ENCODE data around the gene ALK.
"Not testable (repeated sequence)": the region's sequence is repeated elsewhere in the genome, so short reads cannot be mapped to it uniquely, and the experiment has no call there.

The ALK gene

GRCh38 chr2:29839306-29839705 is 82.1 kb downstream of the ALK start:
- no peak for DNase-seq (ENCODE audit: low read depth)

DNA sequence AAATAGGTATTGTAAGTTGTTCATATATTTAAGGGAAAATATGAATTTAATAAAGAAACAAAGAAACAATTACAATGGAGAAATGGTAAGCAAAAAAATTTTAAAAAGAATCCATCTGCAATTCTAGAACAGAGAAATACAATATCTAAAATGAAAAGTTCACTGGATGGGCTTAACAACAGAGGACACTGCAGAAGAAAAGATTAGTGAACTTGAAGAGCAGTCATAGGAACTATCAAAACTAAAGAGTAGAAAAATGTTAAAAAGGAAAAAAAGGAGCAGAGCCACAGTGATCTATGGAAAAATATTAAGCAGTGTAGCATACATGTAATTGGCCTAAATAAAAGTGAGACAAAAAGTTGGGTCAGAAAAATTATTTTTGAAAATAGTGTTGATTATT is 83.5 kb downstream of the ALK start:
- no peak for DNase-seq (ENCODE audit: low read depth)

DNA sequence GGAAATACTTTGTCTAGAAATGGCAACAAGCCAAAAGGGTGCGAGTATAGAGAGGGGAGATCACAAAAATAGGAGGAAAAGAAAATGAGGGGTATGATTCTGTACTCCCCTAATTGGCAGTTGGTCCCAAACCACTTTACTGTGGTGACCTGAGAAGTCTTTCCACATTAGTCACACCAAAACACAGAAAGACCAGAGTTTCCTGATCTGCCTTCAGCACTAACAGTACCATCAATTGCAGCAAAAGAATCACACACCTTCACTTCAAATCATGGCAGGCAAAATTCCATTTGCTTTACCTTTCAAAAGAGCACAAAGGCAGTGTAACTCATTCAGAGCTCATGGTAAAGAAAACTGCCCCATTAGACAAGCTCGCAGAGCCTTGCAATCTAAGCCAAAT is 86.8 kb downstream of the ALK start:
- DNase-seq (ENCODE audit: low read depth), result no peak

DNA sequence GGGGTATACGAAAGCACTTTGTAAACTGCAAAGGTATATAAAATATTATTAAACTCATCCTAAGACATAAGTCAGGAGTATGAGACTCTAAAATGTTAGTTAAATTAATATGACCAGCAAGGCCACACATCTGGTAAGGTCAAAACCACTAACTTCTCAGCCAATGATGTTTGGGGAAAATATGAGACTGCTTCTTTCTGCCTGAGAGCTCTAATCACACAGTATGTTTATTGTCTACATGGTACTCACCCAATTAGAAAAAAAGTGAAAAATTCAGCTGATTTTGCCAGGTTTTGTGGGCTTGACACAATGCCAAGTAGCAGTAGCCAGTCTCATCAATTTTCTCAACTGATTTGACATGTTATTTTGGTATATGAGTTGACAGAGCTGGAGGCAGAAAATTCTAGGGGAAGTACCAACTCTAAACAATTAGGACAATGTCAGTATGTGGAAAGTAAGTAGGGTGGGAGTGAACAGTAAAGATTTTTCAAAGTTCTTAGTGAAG is 87.3 kb downstream of the ALK start:
- DNase-seq (ENCODE audit: low read depth), result no peak

GRCh38 chr2:29831560-29831959 is 89.8 kb downstream of the ALK start:
- no peak for DNase-seq (ENCODE audit: low read depth)

DNA sequence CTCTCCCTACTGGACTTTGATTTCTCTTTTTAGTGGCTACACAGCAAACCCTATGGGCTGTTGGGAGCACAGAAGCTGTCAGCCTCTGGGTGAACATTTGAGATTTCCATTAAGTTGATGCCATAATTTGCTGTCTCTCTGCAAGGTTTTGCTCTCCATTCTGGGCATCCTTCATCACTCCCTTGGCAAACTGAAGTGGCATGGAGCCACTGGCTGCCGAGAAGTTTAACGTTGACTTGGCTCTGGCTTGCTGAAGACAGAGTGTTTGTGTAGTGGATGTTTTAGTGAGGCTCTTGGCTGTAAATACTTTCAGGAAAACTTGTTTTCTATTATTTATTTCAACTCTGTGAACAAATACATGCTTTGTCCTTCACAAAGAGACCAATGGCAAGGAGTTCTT is 91.5 kb downstream of the ALK start:
- no peak for DNase-seq (ENCODE audit: low read depth)

- DNase-seq (ENCODE audit: low read depth), result not testable (repeated sequence)
Measured at GRCh38 chr2:29824145-29824544, 97.2 kb downstream of the ALK start.

DNA sequence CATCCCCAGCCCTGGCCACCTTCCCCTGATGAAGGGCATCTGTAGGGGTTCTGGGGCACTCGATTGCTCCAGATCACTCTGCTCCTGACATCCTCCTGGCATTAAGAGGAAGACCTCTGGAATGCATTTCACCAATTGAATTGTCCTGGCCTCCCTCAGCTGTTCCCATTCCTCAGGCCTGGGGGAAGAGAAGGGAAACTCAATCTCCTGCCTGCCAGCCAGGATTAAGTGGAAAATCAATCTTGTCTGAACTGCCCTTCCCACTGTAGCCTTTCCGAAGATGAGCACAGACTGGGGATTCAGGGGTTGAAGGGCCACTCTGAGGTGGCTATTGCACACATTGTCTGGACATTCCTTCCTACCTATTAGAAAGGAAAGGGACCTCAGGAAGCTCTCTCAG is 99.8 kb downstream of the ALK start:
- DNase-seq (ENCODE audit: low read depth), result no peak

DNA sequence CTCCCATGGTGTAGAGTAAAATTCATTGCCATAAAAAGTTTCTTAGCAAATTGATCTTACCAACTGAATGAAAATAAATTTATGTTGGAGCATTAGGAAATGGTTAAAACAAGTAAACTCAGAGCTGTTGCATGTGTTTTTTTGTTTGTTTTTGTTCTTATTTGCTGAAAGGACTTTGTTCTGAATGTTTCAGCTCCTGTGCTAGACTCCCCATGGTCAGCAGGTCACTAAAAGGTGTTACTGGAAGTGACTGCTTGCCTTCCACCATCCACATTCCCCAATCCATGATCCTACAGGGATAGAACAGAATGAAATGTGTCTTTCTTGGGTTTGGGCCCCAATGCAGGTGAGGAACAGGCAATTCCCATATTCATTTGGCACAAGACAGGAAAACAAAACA is 101.8 kb downstream of the ALK start:
- no peak for DNase-seq (ENCODE audit: low read depth)

DNA sequence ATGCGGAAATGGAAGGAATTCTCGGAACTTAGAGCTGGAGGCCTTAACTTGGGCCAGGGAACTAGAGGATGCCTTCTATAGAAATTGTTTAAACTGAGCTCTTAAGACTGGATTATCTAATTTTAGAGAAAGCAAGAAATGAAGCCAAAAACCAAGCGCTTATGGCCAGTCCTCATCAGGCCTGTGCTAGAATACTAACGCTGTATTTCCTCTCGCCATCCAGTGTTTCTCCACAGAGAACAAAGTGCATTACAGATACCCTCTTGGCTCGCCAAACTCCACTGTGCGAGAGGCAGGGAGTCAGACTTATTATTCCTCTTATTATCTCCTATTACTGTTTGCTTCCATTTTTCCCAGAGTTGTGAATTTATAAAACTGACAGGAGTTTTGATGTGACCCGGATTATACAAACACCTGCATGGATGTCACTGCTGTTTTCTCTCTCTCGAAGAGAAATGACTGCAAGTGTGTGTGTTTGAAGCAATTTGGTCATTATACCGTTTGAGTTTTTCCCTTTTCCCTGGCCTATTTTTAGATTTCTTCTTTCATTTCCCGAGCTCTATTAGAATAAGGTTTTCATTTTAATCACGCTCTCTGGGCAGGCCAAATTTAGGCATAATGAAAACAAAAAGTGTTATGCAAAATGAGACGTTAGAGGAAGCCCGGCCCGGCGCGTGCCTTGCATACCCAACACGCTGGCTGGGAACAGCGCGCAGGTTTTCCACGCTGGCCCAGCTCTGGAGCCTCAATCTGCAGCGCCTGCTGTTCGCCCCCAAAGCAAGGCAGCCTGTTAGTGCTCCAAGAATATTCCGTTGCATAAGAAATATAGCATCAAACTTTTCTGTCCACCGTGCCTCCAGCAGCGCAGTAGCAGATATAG is 103.3 kb downstream of the ALK start:
- DNase-seq (ENCODE audit: low read depth), result no peak

- no peak for DNase-seq (ENCODE audit: low read depth)
Measured at GRCh38 chr2:29817299-29817698, 104.1 kb downstream of the ALK start.

DNA sequence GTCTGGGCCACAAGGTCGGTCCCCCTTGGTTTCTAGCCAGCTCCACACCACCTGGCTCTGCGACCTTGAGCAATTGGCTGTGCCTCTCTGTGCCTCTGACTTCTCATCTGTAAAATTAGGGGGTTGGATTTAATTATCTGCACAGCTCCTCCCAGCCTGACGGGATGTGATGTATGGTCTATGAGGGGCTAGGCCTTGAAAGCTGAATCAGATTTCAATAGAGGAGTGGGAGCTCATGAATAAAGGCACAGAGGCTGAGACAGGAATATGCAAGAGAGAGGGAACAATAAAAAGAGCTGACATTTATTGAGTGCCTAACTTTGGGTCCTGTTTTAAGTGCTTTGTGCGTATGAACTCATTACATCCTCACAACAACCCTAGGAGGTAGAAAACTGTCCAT is 104.7 kb downstream of the ALK start:
- DNase-seq (ENCODE audit: low read depth), result no peak

GRCh38 chr2:29811378-29811777 is 110.0 kb downstream of the ALK start:
- no peak for DNase-seq (ENCODE audit: low read depth)

GRCh38 chr2:29810956-29811355 is 110.4 kb downstream of the ALK start:
- DNase-seq (ENCODE audit: low read depth), result no peak

DNA sequence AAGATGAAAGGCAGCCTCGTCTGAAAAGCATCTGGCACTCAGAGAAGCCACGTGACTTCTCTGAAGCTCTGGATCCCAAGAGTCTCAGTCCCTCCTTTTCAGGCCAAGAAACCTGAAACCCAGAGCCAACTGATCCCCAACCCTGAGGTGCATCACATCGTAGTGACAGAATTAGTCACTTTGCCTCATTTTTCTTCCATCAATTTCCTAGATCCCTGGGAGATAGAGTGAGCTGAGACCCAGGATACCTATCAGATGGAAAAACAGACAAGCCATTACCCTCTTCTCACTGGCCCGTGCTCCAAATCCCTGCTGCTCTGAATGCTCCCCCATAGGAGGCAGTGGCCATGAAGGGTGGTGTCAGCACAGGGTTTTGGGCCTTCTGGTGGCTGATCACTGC is 113.1 kb downstream of the ALK start:
- DNase-seq (ENCODE audit: low read depth), result no peak

GRCh38 chr2:29807082-29807481 is 114.3 kb downstream of the ALK start:
- DNase-seq (ENCODE audit: low read depth), result no peak

DNA sequence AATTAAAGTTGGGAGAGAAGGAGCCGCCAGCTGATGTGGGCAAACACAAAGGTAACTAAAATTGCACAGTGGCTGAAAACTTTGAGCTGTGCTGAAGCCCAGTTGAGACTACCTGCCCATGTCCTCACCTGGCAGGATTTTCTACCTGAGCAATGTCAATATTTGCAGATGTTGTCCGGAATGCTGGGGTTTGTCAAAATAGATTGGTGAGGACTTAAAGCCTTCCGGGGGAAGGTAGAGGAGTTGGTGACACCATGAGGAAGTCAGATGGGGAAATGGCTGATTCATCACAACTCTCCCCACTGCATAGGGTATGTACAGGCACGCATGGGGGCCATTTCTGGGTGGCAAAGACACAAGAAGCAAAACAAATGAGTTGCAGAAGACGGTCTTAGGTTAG is 114.9 kb downstream of the ALK start:
- no peak for DNase-seq (ENCODE audit: low read depth)

DNA sequence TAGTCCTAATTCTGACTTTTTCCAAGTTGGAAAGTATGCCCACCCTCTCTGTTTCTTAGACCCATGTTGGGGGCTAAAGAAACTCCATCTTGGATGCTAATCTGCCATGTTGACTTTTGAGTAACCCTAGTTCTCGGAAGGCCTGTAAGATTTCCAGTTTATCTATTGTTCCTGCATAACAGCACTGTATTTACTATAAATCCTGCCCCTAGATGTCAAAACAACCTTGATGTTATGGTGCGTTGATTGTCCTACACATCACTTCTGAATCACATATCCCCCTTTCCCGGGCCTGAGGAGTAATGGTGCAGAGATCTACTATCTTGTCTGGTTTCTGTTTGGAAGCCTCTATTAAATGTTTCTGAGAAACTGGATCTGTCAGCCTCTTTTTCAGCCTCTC is 116.7 kb downstream of the ALK start:
- no peak for DNase-seq (ENCODE audit: low read depth)

GRCh38 chr2:29803537-29803936 is 117.8 kb downstream of the ALK start:
- no peak for DNase-seq (ENCODE audit: low read depth)

DNA sequence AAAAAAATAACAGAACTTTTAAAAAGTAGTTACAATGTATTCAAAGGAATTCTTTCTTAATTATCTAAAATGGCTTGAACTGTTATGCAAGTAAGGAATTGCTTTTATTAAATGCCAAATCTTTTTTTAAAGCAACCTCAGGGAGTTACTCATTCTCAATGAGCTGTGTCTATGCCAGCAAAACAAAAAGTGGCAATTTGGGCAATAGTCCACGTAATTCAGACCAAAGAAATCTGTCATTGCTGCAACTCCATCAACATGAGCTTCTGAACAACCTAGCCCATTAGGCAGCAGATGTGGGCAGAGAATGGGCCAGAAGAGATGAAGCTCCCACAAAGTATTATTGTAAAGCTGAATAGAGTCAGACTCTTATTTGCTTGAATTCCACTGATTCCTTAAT is 118.4 kb downstream of the ALK start:
- DNase-seq (ENCODE audit: low read depth), result no peak

GRCh38 chr2:29799628-29800027 is 121.8 kb downstream of the ALK start:
- no peak for DNase-seq (ENCODE audit: low read depth)

DNA sequence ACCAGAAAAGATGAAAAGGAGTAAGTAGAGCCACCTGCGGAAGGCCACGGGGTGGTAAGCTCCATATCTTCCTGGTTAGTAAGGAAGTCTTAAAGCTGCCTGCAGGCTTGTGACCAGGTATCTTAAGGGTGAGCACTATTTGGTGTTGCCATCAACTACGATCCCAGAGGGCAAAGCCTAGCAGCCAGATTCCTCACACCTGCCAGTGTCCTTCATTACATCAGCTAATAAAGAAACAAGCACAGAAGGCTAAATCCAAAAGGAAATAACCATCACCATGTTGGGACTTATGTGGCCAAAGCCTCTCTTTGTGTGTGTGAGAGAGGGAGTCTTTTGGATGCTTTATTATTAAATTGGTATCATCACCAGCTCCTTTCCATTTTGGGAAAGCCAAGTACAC is 123.5 kb downstream of the ALK start:
- DNase-seq (ENCODE audit: low read depth), result no peak

- DNase-seq (ENCODE audit: low read depth), result no peak
Measured at GRCh38 chr2:29796446-29796845, 124.9 kb downstream of the ALK start.

- no peak for DNase-seq (ENCODE audit: low read depth)
Measured at GRCh38 chr2:29789911-29790485, 131.4 kb downstream of the ALK start.
